Measurements from ENCODE around the gene PTBP1. TPM values are rescaled to one million over a fixed set of nuclear protein-coding genes. Genes with fewer than 3 reads are reported as not detected.
A peak's percentile ranks its signal among the peaks of the same experiment; 100 is the strongest.

The PTBP1 gene
- total RNA-seq, 1 donor from 2014 or later = 386 TPM

DNA sequence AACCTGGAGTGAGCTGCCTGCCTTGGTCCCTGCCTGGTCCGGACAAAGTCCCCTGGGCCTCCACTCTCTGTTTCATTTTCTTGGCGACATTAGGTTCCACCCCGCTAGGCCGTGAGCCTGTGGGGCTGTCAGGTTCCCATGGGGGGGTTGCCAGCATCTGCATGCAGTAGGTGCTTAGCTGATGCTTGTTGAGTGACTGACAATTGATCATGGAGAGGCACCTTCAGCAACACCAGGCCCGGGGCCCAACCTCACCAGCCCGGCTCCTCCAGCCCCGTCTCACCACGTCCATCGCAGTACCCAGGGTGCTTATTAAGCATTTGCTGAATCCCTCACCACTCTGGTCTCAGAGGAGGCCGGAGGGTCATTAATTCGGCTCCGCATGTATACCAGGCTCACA lies 33.0 kb upstream of the PTBP1 start:
- no peak for TF ChIP-seq EZH2 (IDR thresholded peaks at IDR 0.05; ENCODE audit: insufficient read depth, low read length)
- TF ChIP-seq, protein P1, sequence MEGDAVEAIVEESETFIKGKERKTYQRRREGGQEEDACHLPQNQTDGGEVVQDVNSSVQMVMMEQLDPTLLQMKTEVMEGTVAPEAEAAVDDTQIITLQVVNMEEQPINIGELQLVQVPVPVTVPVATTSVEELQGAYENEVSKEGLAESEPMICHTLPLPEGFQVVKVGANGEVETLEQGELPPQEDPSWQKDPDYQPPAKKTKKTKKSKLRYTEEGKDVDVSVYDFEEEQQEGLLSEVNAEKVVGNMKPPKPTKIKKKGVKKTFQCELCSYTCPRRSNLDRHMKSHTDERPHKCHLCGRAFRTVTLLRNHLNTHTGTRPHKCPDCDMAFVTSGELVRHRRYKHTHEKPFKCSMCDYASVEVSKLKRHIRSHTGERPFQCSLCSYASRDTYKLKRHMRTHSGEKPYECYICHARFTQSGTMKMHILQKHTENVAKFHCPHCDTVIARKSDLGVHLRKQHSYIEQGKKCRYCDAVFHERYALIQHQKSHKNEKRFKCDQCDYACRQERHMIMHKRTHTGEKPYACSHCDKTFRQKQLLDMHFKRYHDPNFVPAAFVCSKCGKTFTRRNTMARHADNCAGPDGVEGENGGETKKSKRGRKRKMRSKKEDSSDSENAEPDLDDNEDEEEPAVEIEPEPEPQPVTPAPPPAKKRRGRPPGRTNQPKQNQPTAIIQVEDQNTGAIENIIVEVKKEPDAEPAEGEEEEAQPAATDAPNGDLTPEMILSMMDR (IDR thresholded peaks at IDR 0.05; ENCODE audit: insufficient read depth, low read depth, low read length) = no peak
- Histone ChIP-seq H3K36me3 (ENCODE audit: insufficient read depth, low read length) (no peaks in the 10 kb centered on the region), H3K4me1 (ENCODE audit: insufficient read depth, low read length) (peaks cover 5% of the 10 kb centered on the region), H2AFZ (ENCODE audit: low read depth, low read length) (no peak overlapping the region), H3K79me2 (ENCODE audit: insufficient read depth, low read length) (no peaks in the 10 kb centered on the region), H4K20me1 (ENCODE audit: insufficient read depth, low read length) (no peaks in the 10 kb centered on the region), H3K4me2 (ENCODE audit: low read length) (no peak overlapping the region), H3K27me3 (ENCODE audit: insufficient read depth, low read length) (no peaks in the 10 kb centered on the region), H3K4me3 (ENCODE audit: insufficient read depth, low read depth, low read length) (no peak overlapping the region), H3K27ac (ENCODE audit: low read depth, low read length) (no peak overlapping the region), H3K9me3 (ENCODE audit: insufficient read depth, low read depth, low read length) (no peaks in the 10 kb centered on the region), H3K9ac (ENCODE audit: low read length) (no peak overlapping the region)
- DNase-seq (ENCODE audit: low read depth) (no peak), FAIRE-seq (no peak)
- Mint-ChIP-seq H3K27ac (ENCODE audit: unreplicated experiment) (no peak overlapping the region), H3K27me3 (ENCODE audit: low read depth, unreplicated experiment) (peaks cover 6% of the 10 kb centered on the region), H3K4me1 (ENCODE audit: low read depth, unreplicated experiment) (peaks cover 5% of the 10 kb centered on the region), H3K4me3 (ENCODE audit: unreplicated experiment) (no peak overlapping the region), H3K36me3 (ENCODE audit: low read depth, unreplicated experiment) (no peaks in the 10 kb centered on the region), H3K9me3 (ENCODE audit: unreplicated experiment) (peaks cover 5% of the 10 kb centered on the region)

DNA sequence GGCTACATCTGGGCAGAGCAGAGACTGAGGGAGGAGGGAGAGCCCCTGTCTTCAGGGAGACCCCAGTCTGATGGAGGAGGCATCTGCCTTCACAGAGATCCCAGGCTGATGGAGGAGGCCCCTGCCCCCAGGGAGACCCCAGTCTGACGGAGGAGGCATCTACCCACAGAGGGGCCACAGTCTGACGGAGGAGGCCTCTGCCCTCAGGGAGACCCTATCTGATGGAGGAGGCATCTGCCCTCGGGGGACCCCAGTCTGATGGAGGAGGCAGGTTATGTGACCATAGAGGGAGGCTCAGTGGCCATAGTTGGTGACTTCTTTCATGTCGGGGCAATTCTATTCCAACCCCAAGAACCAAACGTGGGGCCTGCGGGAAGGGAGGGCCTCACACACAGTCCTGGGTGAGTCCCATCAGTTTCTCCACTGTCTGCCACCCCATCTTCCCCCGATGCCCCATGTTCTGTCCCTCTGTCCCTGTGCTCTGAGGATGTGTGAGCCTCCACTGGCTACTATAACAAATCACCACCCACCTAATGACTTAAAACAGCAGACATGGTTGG lies 32.0 kb upstream of the PTBP1 start:
- Mint-ChIP-seq H3K4me3 (ENCODE audit: unreplicated experiment) (no peak overlapping the region), H3K36me3 (ENCODE audit: low read depth, unreplicated experiment) (no peaks in the 10 kb centered on the region), H3K4me1 (ENCODE audit: low read depth, unreplicated experiment) (peaks cover 5% of the 10 kb centered on the region), H3K27me3 (ENCODE audit: low read depth, unreplicated experiment) (peaks cover 2% of the 10 kb centered on the region), H3K27ac (ENCODE audit: unreplicated experiment) (no peak overlapping the region), H3K9me3 (ENCODE audit: unreplicated experiment) (no peaks in the 10 kb centered on the region)
- H3K4me3 ChIP-seq (ENCODE audit: insufficient read depth, low read depth, low read length) = no peak overlapping the region
- no peaks in the 10 kb centered on the region for H3K27me3 ChIP-seq (ENCODE audit: insufficient read depth, low read length)
- no peak overlapping the region for H3K27ac ChIP-seq (ENCODE audit: low read depth, low read length)
- no peak for DNase-seq (ENCODE audit: low read depth)
- no peak for FAIRE-seq
- H3K9me3 ChIP-seq (ENCODE audit: insufficient read depth, low read depth, low read length) = no peaks in the 10 kb centered on the region
- no peaks in the 10 kb centered on the region for H3K36me3 ChIP-seq (ENCODE audit: insufficient read depth, low read length)
- H3K79me2 ChIP-seq (ENCODE audit: insufficient read depth, low read length) = no peaks in the 10 kb centered on the region
- H3K4me1 ChIP-seq (ENCODE audit: insufficient read depth, low read length) = peaks cover 5% of the 10 kb centered on the region
- no peak overlapping the region for H3K4me2 ChIP-seq (ENCODE audit: low read length)
- no peak overlapping the region for H2AFZ ChIP-seq (ENCODE audit: low read depth, low read length)
- TF ChIP-seq, protein P1 (IDR thresholded peaks at IDR 0.05; ENCODE audit: insufficient read depth, low read depth, low read length) = no peak
- no peak overlapping the region for H3K9ac ChIP-seq (ENCODE audit: low read length)
- no peaks in the 10 kb centered on the region for H4K20me1 ChIP-seq (ENCODE audit: insufficient read depth, low read length)

DNA sequence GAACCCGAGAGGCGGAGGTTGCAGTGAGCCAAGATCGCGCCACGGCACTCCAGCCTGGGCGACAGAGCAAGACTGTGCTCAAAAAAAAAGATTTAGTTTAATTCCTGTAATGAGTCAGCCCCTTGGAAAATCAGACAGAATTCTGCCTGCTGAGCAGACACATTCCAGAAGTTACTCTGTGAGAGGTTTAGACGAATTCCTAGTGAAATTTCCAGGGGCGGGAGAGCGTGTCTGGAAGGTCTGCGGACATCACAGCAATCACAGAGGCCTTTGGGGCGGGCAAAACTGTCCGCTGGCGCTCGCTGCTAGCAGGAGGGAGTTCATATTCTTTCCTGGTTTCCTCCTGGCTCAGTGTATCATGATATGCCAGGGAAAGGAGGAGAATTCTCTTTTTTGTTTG lies 28.8 kb upstream of the PTBP1 start:
- H3K27me3 ChIP-seq (ENCODE audit: insufficient read depth, low read length) = no peaks in the 10 kb centered on the region
- peak overlapping the region; percentile 26 for H2AFZ ChIP-seq (ENCODE audit: low read depth, low read length)
- H3K36me3 ChIP-seq (ENCODE audit: insufficient read depth, low read length) = no peaks in the 10 kb centered on the region
- no peaks in the 10 kb centered on the region for H4K20me1 ChIP-seq (ENCODE audit: insufficient read depth, low read length)
- H3K27ac Mint-ChIP-seq (ENCODE audit: unreplicated experiment) = peak overlapping the region; percentile 98
- DNase-seq (ENCODE audit: low read depth) = peak; percentile 87
- H3K4me1 Mint-ChIP-seq (ENCODE audit: low read depth, unreplicated experiment) = peaks cover 5% of the 10 kb centered on the region
- H3K9me3 ChIP-seq (ENCODE audit: insufficient read depth, low read depth, low read length) = no peaks in the 10 kb centered on the region
- H3K4me3 ChIP-seq (ENCODE audit: insufficient read depth, low read depth, low read length) = no peak overlapping the region
- H3K9me3 Mint-ChIP-seq (ENCODE audit: unreplicated experiment) = no peaks in the 10 kb centered on the region
- no peaks in the 10 kb centered on the region for H3K79me2 ChIP-seq (ENCODE audit: insufficient read depth, low read length)
- TF ChIP-seq, protein P1 (IDR thresholded peaks at IDR 0.05; ENCODE audit: insufficient read depth, low read depth, low read length) = no peak
- TF ChIP-seq EZH2 (IDR thresholded peaks at IDR 0.05; ENCODE audit: insufficient read depth, low read length) = no peak
- H3K4me3 Mint-ChIP-seq (ENCODE audit: unreplicated experiment) = no peak overlapping the region
- H3K36me3 Mint-ChIP-seq (ENCODE audit: low read depth, unreplicated experiment) = no peaks in the 10 kb centered on the region
- H3K9ac ChIP-seq (ENCODE audit: low read length) = peak overlapping the region; percentile 44
- peaks cover 5% of the 10 kb centered on the region for H3K4me1 ChIP-seq (ENCODE audit: insufficient read depth, low read length)
- peak overlapping the region; percentile 32 for H3K27ac ChIP-seq (ENCODE audit: low read depth, low read length)
- H3K4me2 ChIP-seq (ENCODE audit: low read length) = peak overlapping the region; percentile 51
- FAIRE-seq = peak; percentile 59
- no peaks in the 10 kb centered on the region for H3K27me3 Mint-ChIP-seq (ENCODE audit: low read depth, unreplicated experiment)

Measured in astrocyte (in vitro differentiated cells and primary cell).